Stomach (tissue), 9 donors: ENCODE data around the gene PKIG. TPM values are rescaled to one million over a fixed set of nuclear protein-coding genes. Genes with fewer than 3 reads are reported as not detected.
A peak's percentile ranks its signal among the peaks of the same experiment; 100 is the strongest.

Experiments
- DNase-seq, 2 donors: peaks; one replicate each; pipeline versions ENCODE4 v3.0.0 to v3.0.0-alpha.2; 2013 to 2019
- H3K27ac ChIP-seq, 5 donors: fragments of 200-600 bp in 4 of 5; sonication (generic) in 4 of 5; one replicate each; pipeline ENCODE4 v1.5.1; 2013 to 2019; ENCODE audit warnings: mild to moderate bottlenecking in 1 of 5, moderate library complexity in 1 of 5
- H3K27me3 ChIP-seq, 3 donors: fragments of 200-600 bp; sonication (generic); one replicate each; pipeline ENCODE4 v1.5.1; 2017 to 2019; ENCODE audit warnings: mixed run types in 1 of 3
- H3K36me3 ChIP-seq, 4 donors: fragments of 200-600 bp; sonication (generic); 1 replicate in 3 of 4; 2 replicates in 1 of 4; pipeline ENCODE4 v1.5.1; 2016 to 2019
- H3K4me1 ChIP-seq, 4 donors: fragments of 200-600 bp; sonication (generic); one replicate each; pipeline ENCODE4 v1.5.1; 2016 to 2019
- H3K4me3 ChIP-seq, 4 donors: fragments of 200-600 bp; sonication (generic) in 3 of 4; one replicate each; pipeline ENCODE4 v1.5.1; 2016 to 2019; ENCODE audit warnings: mild to moderate bottlenecking in 1 of 4
- H3K9me3 ChIP-seq, 4 donors: fragments of 200-600 bp; sonication (generic); one replicate each; pipeline ENCODE4 v1.5.1; 2016 to 2019
- CTCF ChIP-seq, 7 experiments: fragments of 450-650 bp in 4 of 7; fragments of 200-600 bp in 3 of 7; sonication (generic) in 3 of 7; IDR thresholded peaks; one replicate each; pipeline ENCODE4 v1.5.1; 2016 to 2019; ENCODE audit warnings: antibody characterized with exemption in 7 of 7, control low read depth in 2 of 7, mild to moderate bottlenecking in 1 of 7
- EP300 ChIP-seq: sonication (generic); formaldehyde crosslinking; IDR thresholded peaks from one replicate; pipeline ENCODE4 v1.6.1; 2017; ENCODE audit warnings: antibody characterized with exemption
- POLR2A ChIP-seq, 4 donors: fragments of 450-650 bp; IDR thresholded peaks; one replicate each; pipeline ENCODE4 v1.6.1; 2016; ENCODE audit warnings: antibody characterized with exemption in 4 of 4, control low read depth in 2 of 4, mild to moderate bottlenecking in 1 of 4, moderate library complexity in 1 of 4
- POLR2AphosphoS5 ChIP-seq, 3 donors: sonication (generic); formaldehyde crosslinking; IDR thresholded peaks; one replicate each; pipeline ENCODE4 v1.6.1; 2016; ENCODE audit warnings: antibody characterized with exemption in 3 of 3
- WGBS, 5 donors: extraction: QIAGEN DNeasy Blood & Tissue Kit in 3 of 5; methylation state at CpG; one replicate each; pipeline versions ENCODE4 v1.1.5 to v1.1.7; 2013 to 2018; 5-methylcytosine and 5-hydroxymethylcytosine counted together
- intact Hi-C: fragments of 100-400 bp; cut with DNase I; formaldehyde crosslinking; loops from one replicate; pipeline ENCODE4 v1.15.1; 2023; ENCODE audit warnings: low total_unique reads
- polyA plus RNA-seq, 3 donors: library from polyadenylated mRNA; stranded (reverse); fragments of 200-250 nt; gene quantifications; one replicate each; pipeline ENCODE4 v1.2.3, GENCODE V29; 2013
- total RNA-seq, 5 donors: library from RNA; depleted of rRNA; stranded (reverse); fragments of >200 nt; gene quantifications; one replicate each; pipeline versions ENCODE4 v1.1.0 to v1.2.3, GENCODE V29; 2014 to 2016
- donor health status: healthy with polysubstance abuse.
- donor health status: Bipolar disorder and iron deficiency.
- donor health status: healthy.

Gene PKIG
- total and polyA plus RNA-seq, 8 donors = 17.4 to 124 (median 56.4) TPM

- DNase-seq = no peak
- intact Hi-C loops = loop anchor here (10.0 kb wide), 1 partner anchor 52 kb away; no protein-coding TSS in a partner anchor
- Histone ChIP-seq H3K27me3 (no peaks in the 10 kb centered on the region), H3K4me3 (no peak overlapping the region), H3K36me3 (no peaks in the 10 kb centered on the region), H3K4me1 (peaks cover 0 to 48% (median 20%) of the 10 kb centered on the region in 4 donors), H3K27ac (peak overlapping the region in 3 of 5 donors; percentile 41 to 72 (median 54)), H3K9me3 (no peaks in the 10 kb centered on the region)
- TF ChIP-seq EP300 = no peak
- TF ChIP-seq POLR2A (IDR thresholded peaks at IDR 0.05) = no peak
- TF ChIP-seq POLR2AphosphoS5 (IDR thresholded peaks at IDR 0.05) = no peak
- TF ChIP-seq CTCF (IDR thresholded peaks at IDR 0.05) = no peak
- 61 to 79% (median 67%) methylated on average over 1 of the region's 1 CpG for WGBS, 5 donors
Observed at GRCh38 chr20:44542890-44543289, 39.5 kb upstream of the PKIG start.

GRCh38 chr20:44543358-44543757 is 39.0 kb upstream of the PKIG start:
- H3K4me3 ChIP-seq = no peak overlapping the region
- no peaks in the 10 kb centered on the region for H3K9me3 ChIP-seq
- no peak for DNase-seq
- no peaks in the 10 kb centered on the region for H3K27me3 ChIP-seq
- WGBS, 5 donors = 40 to 60% (median 52%) methylated on average over 3 of the region's 3 CpGs
- no peak for TF ChIP-seq POLR2A (IDR thresholded peaks at IDR 0.05)
- peak overlapping the region in 2 of 5 donors; percentile 54 to 72 for H3K27ac ChIP-seq
- peaks cover 0 to 51% (median 25%) of the 10 kb centered on the region in 4 donors for H3K4me1 ChIP-seq
- intact Hi-C loops = loop anchor here (10.0 kb wide), 1 partner anchor 51 kb away; no protein-coding TSS in a partner anchor
- H3K36me3 ChIP-seq = no peaks in the 10 kb centered on the region

GRCh38 chr20:44544263-44544662 is 38.1 kb upstream of the PKIG start:
- no peaks in the 10 kb centered on the region for H3K36me3 ChIP-seq
- H3K4me3 ChIP-seq = no peak overlapping the region
- intact Hi-C loops = loop anchor here (10.0 kb wide), 1 partner anchor 51 kb away; no protein-coding TSS in a partner anchor
- no peaks in the 10 kb centered on the region for H3K9me3 ChIP-seq
- DNase-seq = no peak
- peak overlapping the region in 2 of 5 donors; percentile 54 to 72 for H3K27ac ChIP-seq
- TF ChIP-seq CTCF (IDR thresholded peaks at IDR 0.05) (no peak), EP300 (no peak), POLR2A (IDR thresholded peaks at IDR 0.05) (no peak), POLR2AphosphoS5 (IDR thresholded peaks at IDR 0.05) (no peak)
- peaks cover 0 to 53% (median 30%) of the 10 kb centered on the region in 4 donors for H3K4me1 ChIP-seq
- no peaks in the 10 kb centered on the region for H3K27me3 ChIP-seq
- WGBS, 5 donors = 51 to 69% (median 58%) methylated on average over 5 of the region's 5 CpGs

GRCh38 chr20:44547419-44547818 is 35.0 kb upstream of the PKIG start:
- Histone ChIP-seq H3K9me3 (no peaks in the 10 kb centered on the region), H3K27ac (peak overlapping the region in 3 of 5 donors; percentile 57 to 76 (median 75)), H3K4me3 (no peak overlapping the region), H3K36me3 (no peaks in the 10 kb centered on the region), H3K4me1 (peaks cover 0 to 57% (median 27%) of the 10 kb centered on the region in 4 donors), H3K27me3 (no peaks in the 10 kb centered on the region)
- intact Hi-C loops = loop anchor here (10.0 kb wide), 1 partner anchor 47 kb away; no protein-coding TSS in a partner anchor
- no peak for TF ChIP-seq POLR2A (IDR thresholded peaks at IDR 0.05)
- no peak for DNase-seq
- WGBS, 5 donors = 86 to 97% (median 97%) methylated on average over 8 of the region's 8 CpGs

- WGBS, 5 donors = 33 to 47% (median 43%) methylated on average over 4 of the region's 4 CpGs
Observed at GRCh38 chr20:44549123-44549522, 33.3 kb upstream of the PKIG start.

More at GRCh38 chr20:44549123-44549522, 33.3 kb upstream of the PKIG start:
- Histone ChIP-seq H3K4me3 (no peak overlapping the region), H3K27ac (peak overlapping the region in 4 of 5 donors; percentile 20 to 76 (median 68)), H3K9me3 (no peaks in the 10 kb centered on the region), H3K4me1 (peaks cover 8 to 57% (median 31%) of the 10 kb centered on the region in 4 donors), H3K36me3 (no peaks in the 10 kb centered on the region), H3K27me3 (no peaks in the 10 kb centered on the region)
- no peak for DNase-seq
- intact Hi-C loops = loop anchor here (10.0 kb wide), 1 partner anchor 46 kb away; no protein-coding TSS in a partner anchor
- TF ChIP-seq CTCF (IDR thresholded peaks at IDR 0.05) = no peak
- TF ChIP-seq POLR2AphosphoS5 (IDR thresholded peaks at IDR 0.05) = no peak
